Activated CD4-positive, alpha-beta T cell treated with anti-CD3 and anti-CD28 coated beads for 4 hours (primary cell): ENCODE data around the gene GDF11.

ENCODE experiments used
- DNase-seq, 2 donors: peaks; one replicate each; pipeline ENCODE4 v3.0.0-alpha.2; 2020

The GDF11 gene

GRCh38 chr12:55724226-55724939, 18.5 kb upstream of the GDF11 start:
- peak; percentile 60 to 63 for DNase-seq

GRCh38 chr12:55724940-55725309, 18.0 kb upstream of the GDF11 start:
- no peak for DNase-seq

GRCh38 chr12:55725556-55725955, 17.4 kb upstream of the GDF11 start:
- no peak for DNase-seq

- no peak for DNase-seq
These were observed 16.0 kb upstream of the GDF11 start for GRCh38 chr12:55726971-55727370.

- no peak for DNase-seq
These were observed 15.2 kb upstream of the GDF11 start for GRCh38 chr12:55727643-55728185.

GRCh38 chr12:55728186-55728938, 14.6 kb upstream of the GDF11 start:
- DNase-seq: peak in 1 of 2 donors; percentile 32

- DNase-seq: peak; percentile 66 to 78
These were observed 13.7 kb upstream of the GDF11 start, which contains the start of gene CD63 for GRCh38 chr12:55728939-55729818. Gene CD63, minus strand, starts transcription at chr12:55729009. Its CDS starts 668 bp downstream, at chr12:55728341.

GRCh38 chr12:55729819-55730818, 12.8 kb upstream of the GDF11 start:
- no peak for DNase-seq

- no peak for DNase-seq
These were observed 10.6 kb upstream of the GDF11 start for GRCh38 chr12:55732288-55732687.

GRCh38 chr12:55733021-55733555, 9.8 kb upstream of the GDF11 start:
- DNase-seq: no peak

- no peak for DNase-seq
These were observed 9.1 kb upstream of the GDF11 start for GRCh38 chr12:55733858-55734257.

- DNase-seq: no peak
These were observed 8.3 kb upstream of the GDF11 start for GRCh38 chr12:55734595-55734994.

GRCh38 chr12:55736076-55736475, 6.8 kb upstream of the GDF11 start:
- no peak for DNase-seq

GRCh38 chr12:55736780-55737580, 5.9 kb upstream of the GDF11 start:
- peak; percentile 49 to 51 for DNase-seq

- no peak for DNase-seq
These were observed 5.3 kb upstream of the GDF11 start for GRCh38 chr12:55737581-55738122.

- DNase-seq: peak; percentile 72 to 89
These were observed 4.5 kb upstream of the GDF11 start for GRCh38 chr12:55738123-55739024.

GRCh38 chr12:55739025-55739378, 3.9 kb upstream of the GDF11 start:
- no peak for DNase-seq

GRCh38 chr12:55741931-55742680, 816 bp upstream of the GDF11 start:
- DNase-seq: no peak
